NB4 (cell line): ENCODE measurements around the gene SESTD1.

Experiments
- DNase-seq: peaks from one replicate; pipeline ENCODE4 v3.0.0; 2010; ENCODE audit warnings: low read depth
- H3K4me3 ChIP-seq: one replicate; pipeline ENCODE4 v1.5.1; 2011; ENCODE audit warnings: mild to moderate bottlenecking, low read depth, low read length, moderate library complexity
- MYC ChIP-seq: IDR thresholded peaks from 2 replicates; pipeline ENCODE4 v1.6.1; 2011; ENCODE audit warnings: low read depth, low read length
- POLR2A ChIP-seq: IDR thresholded peaks from 2 replicates; pipeline ENCODE4 v1.6.1; 2011; ENCODE audit warnings: mild to moderate bottlenecking; ENCODE audit not compliant: insufficient read length; ENCODE audit errors: extremely low read depth
- TF ChIP-seq, protein P1 (sequence below): IDR thresholded peaks from one replicate; pipeline ENCODE4 v1.5.1; 2012; ENCODE audit warnings: low read depth, low read length
- TF ChIP-seq, protein P2 (sequence below): IDR thresholded peaks from 2 replicates; pipeline ENCODE4 v1.6.1; 2011; ENCODE audit warnings: low read depth, low read length

SESTD1 gene

DNA sequence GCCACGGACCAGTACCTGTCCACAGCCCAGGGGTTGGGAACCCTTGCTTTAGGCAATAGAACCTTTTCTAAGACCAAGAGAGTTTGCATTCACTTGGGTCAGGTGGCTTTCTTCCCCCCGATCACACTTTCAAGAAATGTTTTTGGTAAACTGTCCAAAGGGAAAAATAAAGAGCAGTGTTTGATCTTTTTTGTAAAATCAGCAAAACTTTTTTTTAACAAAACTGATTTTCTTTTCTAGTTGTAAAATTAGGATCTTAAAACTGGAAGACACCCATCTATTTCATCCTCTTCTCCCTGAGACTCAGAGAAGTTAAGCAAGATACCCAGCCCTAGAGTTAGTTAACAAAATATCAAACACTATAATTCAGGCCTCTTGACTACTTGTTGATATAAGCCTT, 6.1 kb upstream of the SESTD1 start:
- DNase-seq = no peak
- TF ChIP-seq MYC (no peak), POLR2A (no peak)
- TF ChIP-seq, protein P1, sequence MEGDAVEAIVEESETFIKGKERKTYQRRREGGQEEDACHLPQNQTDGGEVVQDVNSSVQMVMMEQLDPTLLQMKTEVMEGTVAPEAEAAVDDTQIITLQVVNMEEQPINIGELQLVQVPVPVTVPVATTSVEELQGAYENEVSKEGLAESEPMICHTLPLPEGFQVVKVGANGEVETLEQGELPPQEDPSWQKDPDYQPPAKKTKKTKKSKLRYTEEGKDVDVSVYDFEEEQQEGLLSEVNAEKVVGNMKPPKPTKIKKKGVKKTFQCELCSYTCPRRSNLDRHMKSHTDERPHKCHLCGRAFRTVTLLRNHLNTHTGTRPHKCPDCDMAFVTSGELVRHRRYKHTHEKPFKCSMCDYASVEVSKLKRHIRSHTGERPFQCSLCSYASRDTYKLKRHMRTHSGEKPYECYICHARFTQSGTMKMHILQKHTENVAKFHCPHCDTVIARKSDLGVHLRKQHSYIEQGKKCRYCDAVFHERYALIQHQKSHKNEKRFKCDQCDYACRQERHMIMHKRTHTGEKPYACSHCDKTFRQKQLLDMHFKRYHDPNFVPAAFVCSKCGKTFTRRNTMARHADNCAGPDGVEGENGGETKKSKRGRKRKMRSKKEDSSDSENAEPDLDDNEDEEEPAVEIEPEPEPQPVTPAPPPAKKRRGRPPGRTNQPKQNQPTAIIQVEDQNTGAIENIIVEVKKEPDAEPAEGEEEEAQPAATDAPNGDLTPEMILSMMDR = no peak
- TF ChIP-seq, protein P2, sequence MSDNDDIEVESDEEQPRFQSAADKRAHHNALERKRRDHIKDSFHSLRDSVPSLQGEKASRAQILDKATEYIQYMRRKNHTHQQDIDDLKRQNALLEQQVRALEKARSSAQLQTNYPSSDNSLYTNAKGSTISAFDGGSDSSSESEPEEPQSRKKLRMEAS = no peak
- no peak overlapping the region for H3K4me3 ChIP-seq

DNA sequence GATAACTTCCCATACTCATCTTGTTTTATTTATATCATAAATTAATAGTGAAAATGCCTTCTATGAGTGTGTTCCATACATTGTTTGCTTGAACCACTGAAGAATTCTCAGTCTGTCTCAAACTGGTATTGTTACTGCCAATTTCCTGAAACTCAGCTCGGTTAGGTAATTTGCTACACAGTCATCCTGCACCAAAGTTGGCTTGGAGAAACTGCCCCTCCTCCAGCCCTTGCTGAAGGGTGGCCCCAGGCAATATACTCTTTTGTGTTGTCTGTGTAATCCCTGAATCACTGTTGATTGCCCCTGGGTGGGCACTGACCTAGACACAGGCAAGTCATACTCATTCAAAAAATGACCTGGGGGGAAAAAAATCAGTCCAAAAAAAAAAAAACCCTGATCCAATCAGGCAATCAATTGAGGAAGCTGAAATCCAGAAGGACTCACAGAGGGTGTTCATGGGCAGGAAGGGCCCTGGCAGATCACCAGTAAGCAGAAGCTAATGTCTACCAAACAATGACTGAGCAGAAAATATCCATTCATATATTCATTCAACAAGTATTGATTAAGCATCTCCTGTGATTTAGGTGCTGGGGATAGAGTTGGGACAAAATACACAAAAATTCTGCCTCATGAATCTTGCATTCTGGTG, 3.8 kb upstream of the SESTD1 start:
- TF ChIP-seq, protein P2 = no peak
- TF ChIP-seq, protein P1 = no peak
- TF ChIP-seq MYC (no peak), POLR2A (no peak)
- no peak overlapping the region for H3K4me3 ChIP-seq
- DNase-seq = peak; percentile 18

DNA sequence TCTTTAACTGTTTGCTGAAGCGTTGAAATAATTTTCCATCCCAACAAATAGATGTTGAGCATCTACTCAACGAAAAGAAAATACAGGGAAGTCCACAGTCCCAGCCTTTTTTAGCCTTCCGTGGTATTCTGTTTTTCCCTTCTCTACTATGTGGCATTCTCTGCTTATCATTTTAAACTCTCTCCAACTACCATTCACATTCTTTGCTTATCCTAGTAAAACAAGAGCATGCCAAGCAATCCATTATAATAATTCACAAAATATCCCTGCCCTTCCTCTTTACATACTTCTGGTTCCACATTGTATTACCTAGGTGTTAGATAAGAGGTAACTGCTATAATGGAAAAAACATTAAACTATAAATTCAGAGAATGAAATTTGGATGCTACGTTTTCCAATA, 1.6 kb upstream of the SESTD1 start:
- DNase-seq = no peak
- no peak overlapping the region for H3K4me3 ChIP-seq
- TF ChIP-seq, protein P1 = no peak
- TF ChIP-seq POLR2A (no peak), MYC (no peak)
- TF ChIP-seq, protein P2 = no peak

DNA sequence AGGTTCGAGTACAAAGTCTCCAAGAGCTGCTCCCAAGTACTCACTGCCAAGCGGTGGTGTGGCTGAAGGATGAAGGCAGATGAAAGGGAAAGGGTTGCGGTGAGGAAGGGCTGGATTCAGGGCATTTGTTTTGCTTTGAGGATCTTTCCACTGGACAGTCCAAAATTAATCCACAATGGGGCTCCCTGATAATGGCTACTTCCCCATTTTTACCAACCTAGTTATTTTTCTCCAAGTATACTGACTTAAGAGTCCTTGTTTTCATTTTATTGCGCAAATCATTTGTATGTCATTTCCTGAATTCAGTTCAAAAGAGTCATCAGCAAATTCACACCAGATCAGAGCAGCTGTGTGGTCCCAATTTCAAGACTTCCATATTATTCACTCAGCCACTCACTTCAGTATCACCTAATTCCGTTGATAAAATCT, 464 bp upstream of the SESTD1 start:
- DNase-seq = peak; percentile 45
- peak overlapping the region; percentile 32 for H3K4me3 ChIP-seq
- TF ChIP-seq, protein P2 = no peak
- TF ChIP-seq, protein P1 = no peak
- TF ChIP-seq MYC (no peak), POLR2A (no peak)

DNA sequence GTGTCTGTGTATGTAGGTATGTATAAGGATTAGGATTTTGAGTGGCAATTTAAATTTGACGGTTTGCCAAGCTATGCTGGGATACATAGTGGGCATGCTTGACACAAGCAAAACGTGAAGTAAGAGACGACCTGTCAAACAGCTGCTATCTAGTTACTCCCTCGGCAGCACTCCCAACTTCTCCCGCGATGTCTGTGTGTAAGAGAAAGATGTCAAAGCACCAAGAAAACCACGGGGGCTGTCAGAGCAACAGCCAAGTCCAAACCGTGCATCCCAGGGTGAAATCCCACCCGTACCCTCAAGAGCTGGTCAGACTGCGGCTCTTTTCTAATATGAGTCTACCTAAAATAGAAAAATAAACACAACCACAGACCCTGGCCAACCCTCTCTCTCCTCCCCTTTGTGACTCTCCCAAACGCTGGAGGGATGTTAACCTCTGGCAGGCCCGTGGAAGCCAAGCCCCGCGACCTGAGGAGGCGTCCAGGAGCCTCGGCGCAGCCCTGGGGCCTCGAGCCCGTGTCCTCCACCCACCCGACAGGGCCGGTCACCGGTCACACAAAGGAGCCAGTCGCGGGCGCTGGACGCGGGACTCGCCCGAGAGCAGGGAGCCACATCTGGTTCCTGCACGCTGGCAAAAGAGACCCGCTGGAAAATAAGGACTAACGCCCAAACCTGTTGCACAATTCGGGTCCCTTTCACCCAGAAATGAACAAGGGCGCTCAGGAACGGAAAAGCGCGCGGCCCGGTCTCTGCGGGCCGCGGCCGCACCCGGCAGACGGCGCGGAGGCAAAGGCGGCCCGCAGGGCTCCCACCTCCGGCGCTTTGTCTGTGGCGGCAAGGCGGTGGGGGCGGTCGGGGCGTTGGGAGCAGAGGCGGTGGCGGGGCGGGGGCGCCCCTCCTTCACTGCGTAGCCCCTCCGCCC, 925 bp downstream of the SESTD1 start:
- H3K4me3 ChIP-seq = peak overlapping the region; percentile 52
- TF ChIP-seq POLR2A (no peak), MYC (no peak)
- TF ChIP-seq, protein P2 = peak; percentile 35
- TF ChIP-seq, protein P1 = no peak
- DNase-seq = peak; percentile 39
